MCF 10A (cell line): ENCODE measurements around the gene TSKS. TPM values are rescaled to one million over a fixed set of nuclear protein-coding genes. Genes with fewer than 3 reads are reported as not detected.

Experiments
- BruUV-seq: library from RNA; stranded (reverse); fragments of 400-500 nt; replicated peaks from 2 replicates; lab custom pipeline; 2021; lab: Mats Ljungman, UMichigan
- CTCF ChIA-PET: fragments of 300-600 bp; sonication (Branson Sonifier 250); formaldehyde crosslinking; extraction: SDS; loops from one replicate; lab custom pipeline; 2021; ENCODE audit warnings: antibody characterized with exemption, inconsistent platforms; lab: Yijun Ruan, JAX
- POLR2A ChIA-PET: fragments of 300-600, 350-650 bp; sonication (Branson Sonifier 250); formaldehyde crosslinking; extraction: SDS; loops from one replicate; lab custom pipeline; 2020; ENCODE audit warnings: antibody characterized with exemption, inconsistent platforms; lab: Yijun Ruan, JAX
- DNase-seq: peaks from one replicate; pipeline ENCODE4 v3.0.0-alpha.2; 2018; ENCODE audit not compliant: unreplicated experiment
- H3K27ac Mint-ChIP-seq: one replicate; pipeline ENCODE4 v1.8.0; 2022; ENCODE audit warnings: mild to moderate bottlenecking, low read depth, mixed read lengths; ENCODE audit not compliant: unreplicated experiment
- H3K27me3 Mint-ChIP-seq: one replicate; pipeline ENCODE4 v1.8.0; 2022; ENCODE audit warnings: mixed read lengths; ENCODE audit not compliant: insufficient read depth, unreplicated experiment
- H3K36me3 Mint-ChIP-seq: one replicate; pipeline ENCODE4 v1.8.0; 2022; ENCODE audit warnings: mild to moderate bottlenecking, moderate library complexity, mixed read lengths; ENCODE audit not compliant: insufficient read depth, unreplicated experiment
- H3K4me1 Mint-ChIP-seq: one replicate; pipeline ENCODE4 v1.8.0; 2022; ENCODE audit warnings: mixed read lengths; ENCODE audit not compliant: insufficient read depth, unreplicated experiment
- H3K4me3 Mint-ChIP-seq: one replicate; pipeline ENCODE4 v1.8.0; 2022; ENCODE audit warnings: mild to moderate bottlenecking, moderate library complexity, mixed read lengths; ENCODE audit not compliant: unreplicated experiment
- H3K9me3 Mint-ChIP-seq: one replicate; pipeline ENCODE4 v1.8.0; 2022; ENCODE audit warnings: mixed read lengths; ENCODE audit not compliant: unreplicated experiment
- intact Hi-C: fragments of 100-400 bp; cut with micrococcal nuclease; formaldehyde crosslinking; loops from 2 replicates; pipeline ENCODE4 v1.14.1; 2022
- total RNA-seq: library from RNA; stranded (reverse); gene quantifications from 2 replicates; pipeline ENCODE4 v1.2.3, GENCODE V29; 2022
- TF ChIP-seq, protein P1 (sequence below): fragments of 200-600 bp; IDR thresholded peaks from one replicate; pipeline ENCODE4 v1.8.0; 2022; ENCODE audit warnings: antibody characterized with exemption, mild to moderate bottlenecking; ENCODE audit not compliant: unreplicated experiment

TSKS gene
- total RNA-seq, 1 experiment from 2014 or later = not detected

DNA sequence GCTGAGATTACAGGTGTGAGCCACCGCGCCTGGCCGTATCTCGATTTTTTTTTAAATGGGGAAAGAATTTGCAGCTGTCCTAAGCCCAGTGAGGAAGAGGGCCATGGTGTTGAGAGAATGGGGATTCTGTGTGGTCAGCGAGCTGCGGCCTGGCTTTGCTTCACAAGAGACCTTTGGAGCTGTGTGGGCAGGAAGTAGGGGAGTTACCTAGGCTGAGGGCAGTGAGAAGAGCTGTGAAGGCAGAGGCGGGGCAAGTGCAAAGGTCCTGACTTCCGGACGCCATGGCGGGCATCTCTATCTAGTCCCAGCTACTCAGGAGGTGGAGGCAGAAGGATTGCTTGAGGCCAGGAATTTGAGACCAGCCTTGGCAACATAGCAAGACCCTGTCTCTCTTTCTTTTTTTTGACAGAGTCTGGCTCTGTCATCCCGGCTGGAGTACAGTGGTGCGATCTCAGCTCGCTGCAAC, 8.6 kb upstream of the TSKS start:
- H3K36me3 Mint-ChIP-seq = peaks cover 22% of the 10 kb centered on the region
- POLR2A ChIA-PET = interaction anchor here (1.1 kb wide), 1 partner anchor 47 kb away, joined by 6 read pairs; no protein-coding TSS in a partner anchor
- no peak overlapping the region for H3K27ac Mint-ChIP-seq
- H3K27me3 Mint-ChIP-seq = no peaks in the 10 kb centered on the region
- TF ChIP-seq, protein P1, sequence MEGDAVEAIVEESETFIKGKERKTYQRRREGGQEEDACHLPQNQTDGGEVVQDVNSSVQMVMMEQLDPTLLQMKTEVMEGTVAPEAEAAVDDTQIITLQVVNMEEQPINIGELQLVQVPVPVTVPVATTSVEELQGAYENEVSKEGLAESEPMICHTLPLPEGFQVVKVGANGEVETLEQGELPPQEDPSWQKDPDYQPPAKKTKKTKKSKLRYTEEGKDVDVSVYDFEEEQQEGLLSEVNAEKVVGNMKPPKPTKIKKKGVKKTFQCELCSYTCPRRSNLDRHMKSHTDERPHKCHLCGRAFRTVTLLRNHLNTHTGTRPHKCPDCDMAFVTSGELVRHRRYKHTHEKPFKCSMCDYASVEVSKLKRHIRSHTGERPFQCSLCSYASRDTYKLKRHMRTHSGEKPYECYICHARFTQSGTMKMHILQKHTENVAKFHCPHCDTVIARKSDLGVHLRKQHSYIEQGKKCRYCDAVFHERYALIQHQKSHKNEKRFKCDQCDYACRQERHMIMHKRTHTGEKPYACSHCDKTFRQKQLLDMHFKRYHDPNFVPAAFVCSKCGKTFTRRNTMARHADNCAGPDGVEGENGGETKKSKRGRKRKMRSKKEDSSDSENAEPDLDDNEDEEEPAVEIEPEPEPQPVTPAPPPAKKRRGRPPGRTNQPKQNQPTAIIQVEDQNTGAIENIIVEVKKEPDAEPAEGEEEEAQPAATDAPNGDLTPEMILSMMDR = no peak
- no TSS peak for BruUV-seq
- peaks cover 31% of the 10 kb centered on the region for H3K4me1 Mint-ChIP-seq
- CTCF ChIA-PET = interaction anchor here (0.6 to 0.8 kb wide), 4 partner anchors 10 to 929 kb away, joined by 3 read pairs; no protein-coding TSS in a partner anchor
- DNase-seq = no peak
- intact Hi-C loops = no loop called here
- H3K9me3 Mint-ChIP-seq = no peaks in the 10 kb centered on the region
- H3K4me3 Mint-ChIP-seq = no peak overlapping the region

DNA sequence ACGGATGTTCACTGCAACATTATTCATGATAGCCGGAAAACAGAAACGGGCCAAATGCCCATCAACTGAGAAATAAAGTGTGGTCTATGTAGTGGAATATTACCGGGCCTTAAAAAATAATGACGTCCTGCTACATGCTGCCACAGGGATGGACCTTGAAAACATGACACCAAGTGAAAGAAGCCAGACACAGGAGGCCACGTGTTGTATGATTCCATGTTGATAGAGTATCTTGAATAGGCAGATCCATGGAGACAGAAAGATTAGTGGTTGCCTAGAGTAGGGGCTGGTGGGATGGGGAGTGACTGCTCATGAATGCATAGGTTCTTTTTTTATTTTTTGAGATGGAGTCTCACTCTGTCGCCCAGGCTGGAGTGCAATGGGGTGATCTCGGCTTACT, 7.4 kb upstream of the TSKS start:
- no peak for DNase-seq
- peaks cover 22% of the 10 kb centered on the region for H3K36me3 Mint-ChIP-seq
- no peaks in the 10 kb centered on the region for H3K9me3 Mint-ChIP-seq
- ChIA-PET CTCF (interaction anchor here (0.6 kb wide), 1 partner anchor 1856 kb away, joined by 3 read pairs; no protein-coding TSS in a partner anchor), POLR2A (interaction anchor here (0.9 kb wide), 1 partner anchor 47 kb away, joined by 3 read pairs; the partner anchor contains the start of gene MED25)
- H3K4me3 Mint-ChIP-seq = no peak overlapping the region
- intact Hi-C loops = no loop called here
- no TSS peak for BruUV-seq
- H3K4me1 Mint-ChIP-seq = peaks cover 37% of the 10 kb centered on the region
- H3K27me3 Mint-ChIP-seq = no peaks in the 10 kb centered on the region
- H3K27ac Mint-ChIP-seq = peak overlapping the region; percentile 27
- TF ChIP-seq, protein P1 = no peak

DNA sequence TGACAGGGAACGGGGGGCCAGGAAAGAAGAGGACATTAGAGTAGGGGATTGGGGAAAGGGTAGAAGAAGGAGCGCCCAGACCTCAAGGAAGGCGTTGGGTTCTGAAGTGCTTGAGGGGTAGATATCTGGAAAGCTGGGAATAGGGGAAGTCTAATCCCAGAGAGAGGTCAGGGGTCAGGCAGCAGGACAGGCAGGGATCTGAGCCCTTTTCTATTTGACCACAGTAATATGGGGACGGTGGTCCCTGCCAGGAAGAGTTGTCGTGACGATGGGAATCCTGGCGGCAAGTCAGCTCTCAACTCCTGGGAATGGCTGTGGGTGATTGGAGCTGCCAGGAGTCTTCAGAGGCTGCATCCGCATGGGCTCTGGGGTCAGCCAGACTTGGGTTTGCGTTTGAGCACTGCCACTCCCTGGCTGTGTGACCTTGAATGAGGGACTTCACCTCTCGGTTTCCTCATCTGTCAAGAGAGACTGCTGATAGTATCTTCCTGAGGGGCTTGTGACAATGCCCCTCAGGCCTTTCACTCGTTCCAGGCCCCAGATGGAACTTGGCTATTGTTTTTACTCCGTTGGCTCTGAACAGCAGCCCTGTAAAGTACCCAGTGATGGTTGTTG, 5.0 kb upstream of the TSKS start:
- intact Hi-C loops = loop anchor here (2.0 to 5.0 kb wide), 4 partner anchors 84 to 161 kb away; partner anchors contain the start of genes ATF5, NUP62, PRMT1 and PTOV1
- Mint-ChIP-seq H3K4me1 (peaks cover 25% of the 10 kb centered on the region), H3K27ac (peak overlapping the region; percentile 99), H3K4me3 (peak overlapping the region; percentile 90), H3K9me3 (no peaks in the 10 kb centered on the region), H3K27me3 (no peaks in the 10 kb centered on the region), H3K36me3 (peaks cover 18% of the 10 kb centered on the region)
- ChIA-PET POLR2A (interaction anchor here (1.0 to 3.4 kb wide), 8 partner anchors 8 to 109 kb away, joined by 3 to 36 read pairs (median 18); partner anchors contain the start of genes AKT1S1, FUZ, MED25 and PNKP), CTCF (no interaction called here)
- no TSS peak for BruUV-seq
- no peak for DNase-seq
- TF ChIP-seq, protein P1 = no peak

DNA sequence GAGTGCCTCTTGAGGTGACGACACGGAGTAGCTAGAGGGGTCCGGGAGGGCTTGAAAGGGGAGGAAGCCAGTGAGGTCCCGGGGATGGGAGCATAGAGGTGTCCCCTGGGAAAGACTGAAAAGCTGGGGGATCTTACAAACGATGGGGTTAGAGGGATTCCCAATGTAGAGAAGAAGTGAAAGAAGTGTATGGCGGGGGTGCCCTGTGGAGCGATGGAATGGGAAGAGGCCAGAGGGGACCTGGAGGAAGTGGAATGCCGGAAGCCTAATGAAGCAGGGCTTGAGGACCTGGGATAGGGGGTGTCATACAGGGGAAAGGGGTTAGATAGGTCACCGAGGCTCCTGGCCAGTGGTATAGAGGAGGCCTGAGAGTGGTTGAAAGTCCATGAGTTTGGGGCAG, 4.3 kb upstream of the TSKS start:
- DNase-seq = no peak
- TF ChIP-seq, protein P1 = no peak
- no TSS peak for BruUV-seq
- Mint-ChIP-seq H3K27ac (peak overlapping the region; percentile 99), H3K36me3 (peaks cover 18% of the 10 kb centered on the region), H3K4me1 (peaks cover 19% of the 10 kb centered on the region), H3K27me3 (no peaks in the 10 kb centered on the region), H3K9me3 (no peaks in the 10 kb centered on the region), H3K4me3 (peak overlapping the region; percentile 90)
- ChIA-PET POLR2A (interaction anchor here (0.6 to 3.4 kb wide), 13 partner anchors 9 to 1376 kb away, joined by 3 to 36 read pairs (median 17); partner anchors contain the start of genes AKT1S1, BCL2L12, FUZ and IRF3), CTCF (no interaction called here)
- intact Hi-C loops = loop anchor here (2.0 to 5.0 kb wide), 4 partner anchors 85 to 161 kb away; partner anchors contain the start of genes ATF5, NUP62, PRMT1 and PTOV1
